OCI-LY1 (cell line): ENCODE results near the gene CHST12.

ENCODE experiments used
- EZH2 ChIP-seq: fragments of 200-600 bp; sonication (generic), shearing (Covaris generic); IDR thresholded peaks from 2 replicates; pipeline ENCODE4 v1.8.0; 2017; ENCODE audit warnings: borderline replicate concordance, mixed run types, mild to moderate bottlenecking, antibody characterized with exemption, low read length, moderate library complexity, mixed read lengths
- TF ChIP-seq, protein P1 (sequence below): fragments of 200-600 bp; sonication (generic), shearing (Covaris generic); IDR thresholded peaks from 2 replicates; pipeline ENCODE4 v1.5.1; 2017; ENCODE audit warnings: mild to moderate bottlenecking, antibody characterized with exemption, low read length, moderate library complexity, mixed read lengths

DNA sequence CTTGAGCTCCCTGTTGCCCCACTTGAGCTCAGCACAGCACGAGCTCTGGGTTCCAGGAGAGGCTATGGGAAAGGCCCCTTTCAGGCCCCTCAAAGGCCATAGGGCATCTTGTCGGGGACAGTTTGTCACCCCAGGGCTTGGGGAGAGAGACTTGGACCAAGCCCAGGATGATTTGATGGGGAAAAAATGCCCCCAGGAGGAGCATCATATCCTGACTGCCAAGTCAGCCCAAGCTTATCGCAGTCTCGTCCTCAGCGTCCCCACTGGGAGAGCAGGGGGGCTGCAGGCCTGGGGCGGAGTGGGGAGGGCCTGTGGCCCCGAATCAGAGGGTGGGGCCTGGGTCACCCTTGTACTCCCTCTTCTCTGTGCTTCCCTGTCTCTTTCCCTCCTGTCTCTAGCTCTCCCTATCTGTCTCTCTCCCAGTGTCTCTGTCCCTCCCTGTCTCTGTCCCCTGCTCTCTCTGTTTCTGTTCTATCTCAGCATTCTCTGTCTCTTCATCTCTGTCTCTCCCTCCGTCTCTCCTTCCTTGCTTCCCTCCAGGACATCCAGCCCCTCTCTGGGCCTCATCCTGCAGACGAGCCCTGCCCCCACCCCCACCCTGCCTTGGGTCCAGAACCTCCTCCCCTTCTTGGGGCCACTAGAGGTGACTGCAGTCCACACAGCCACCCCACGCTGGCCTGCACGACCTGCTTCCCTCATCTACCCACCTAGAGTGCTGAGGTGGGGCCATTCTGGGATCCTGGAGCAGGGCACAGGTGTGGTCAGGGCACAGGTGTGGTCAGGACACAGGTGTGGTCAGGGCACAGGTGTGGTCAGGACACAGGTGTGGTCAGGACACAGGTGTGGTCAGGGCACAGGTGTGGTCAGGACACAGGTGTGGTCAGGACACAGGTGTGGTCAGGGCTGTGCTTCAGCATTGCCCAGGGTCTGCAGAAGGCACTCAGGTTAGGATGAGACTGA, 90.1 kb downstream of the CHST12 start:
- TF ChIP-seq, protein P1, sequence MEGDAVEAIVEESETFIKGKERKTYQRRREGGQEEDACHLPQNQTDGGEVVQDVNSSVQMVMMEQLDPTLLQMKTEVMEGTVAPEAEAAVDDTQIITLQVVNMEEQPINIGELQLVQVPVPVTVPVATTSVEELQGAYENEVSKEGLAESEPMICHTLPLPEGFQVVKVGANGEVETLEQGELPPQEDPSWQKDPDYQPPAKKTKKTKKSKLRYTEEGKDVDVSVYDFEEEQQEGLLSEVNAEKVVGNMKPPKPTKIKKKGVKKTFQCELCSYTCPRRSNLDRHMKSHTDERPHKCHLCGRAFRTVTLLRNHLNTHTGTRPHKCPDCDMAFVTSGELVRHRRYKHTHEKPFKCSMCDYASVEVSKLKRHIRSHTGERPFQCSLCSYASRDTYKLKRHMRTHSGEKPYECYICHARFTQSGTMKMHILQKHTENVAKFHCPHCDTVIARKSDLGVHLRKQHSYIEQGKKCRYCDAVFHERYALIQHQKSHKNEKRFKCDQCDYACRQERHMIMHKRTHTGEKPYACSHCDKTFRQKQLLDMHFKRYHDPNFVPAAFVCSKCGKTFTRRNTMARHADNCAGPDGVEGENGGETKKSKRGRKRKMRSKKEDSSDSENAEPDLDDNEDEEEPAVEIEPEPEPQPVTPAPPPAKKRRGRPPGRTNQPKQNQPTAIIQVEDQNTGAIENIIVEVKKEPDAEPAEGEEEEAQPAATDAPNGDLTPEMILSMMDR: no peak
- no peak for TF ChIP-seq EZH2
